HS-27A (cell line): ENCODE measurements around the gene SCG2.

Experiments
- DNase-seq: peaks from one replicate; pipeline ENCODE4 v3.0.0-alpha.2; 2012; ENCODE audit warnings: low read depth, missing footprints

The SCG2 gene

GRCh38 chr2:223570784-223571183 is 31.4 kb downstream of the SCG2 start:
- DNase-seq: no peak

- DNase-seq: peak; percentile 12
Observed at GRCh38 chr2:223566396-223566795, 35.8 kb downstream of the SCG2 start.

GRCh38 chr2:223563462-223563861 is 38.7 kb downstream of the SCG2 start:
- peak; percentile 19 for DNase-seq

- DNase-seq: no peak
Observed at GRCh38 chr2:223562078-223562477, 40.1 kb downstream of the SCG2 start.

- DNase-seq: no peak
Observed at GRCh38 chr2:223560749-223561435, 41.3 kb downstream of the SCG2 start.

DNA sequence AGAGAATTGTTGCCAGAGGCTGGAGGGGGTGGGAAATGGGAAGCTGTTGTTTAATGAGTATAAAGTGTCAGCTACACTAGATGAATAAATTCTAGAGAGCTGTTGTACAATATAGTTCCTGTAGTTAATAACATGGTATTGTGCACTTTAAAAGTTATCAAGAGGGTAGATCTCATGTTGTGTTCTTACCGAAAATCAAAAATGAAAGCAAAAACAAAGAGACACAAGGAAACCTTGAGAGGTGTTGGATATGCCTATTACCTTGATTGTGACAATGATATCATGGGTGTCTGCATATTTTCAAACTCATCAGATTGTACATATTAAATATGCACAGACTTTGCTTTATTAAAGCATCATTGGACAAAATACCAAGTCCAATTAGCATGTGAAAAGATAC is 43.2 kb downstream of the SCG2 start:
- DNase-seq: no peak

- no peak for DNase-seq
Observed at GRCh38 chr2:223554923-223555322, 47.2 kb downstream of the SCG2 start.

GRCh38 chr2:223549215-223549614 is 52.9 kb downstream of the SCG2 start:
- DNase-seq: peak; percentile 77

DNA sequence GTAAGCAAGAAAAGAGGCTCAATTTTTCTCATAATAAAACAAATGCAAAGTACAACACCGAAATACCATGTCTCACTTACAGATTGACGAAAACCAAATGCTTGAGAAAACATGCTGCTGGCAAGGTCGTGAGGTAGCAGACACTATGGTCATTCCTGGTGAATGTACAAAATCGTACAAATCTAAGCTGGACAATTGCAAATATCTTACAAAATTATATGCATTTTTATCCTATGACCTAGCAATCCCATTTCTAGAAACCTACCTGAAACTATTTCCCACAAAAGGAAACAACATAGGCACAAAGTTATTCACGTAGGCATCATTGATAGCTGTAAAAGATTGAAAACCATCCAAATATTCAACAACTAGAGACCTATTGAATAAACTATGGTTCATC is 54.0 kb downstream of the SCG2 start:
- DNase-seq: no peak
